ENCODE results near the gene WDR59.
"Not testable (repeated sequence)": the region's sequence is repeated elsewhere in the genome, so short reads cannot be mapped to it uniquely, and the experiment has no call there.

WDR59 gene

DNA sequence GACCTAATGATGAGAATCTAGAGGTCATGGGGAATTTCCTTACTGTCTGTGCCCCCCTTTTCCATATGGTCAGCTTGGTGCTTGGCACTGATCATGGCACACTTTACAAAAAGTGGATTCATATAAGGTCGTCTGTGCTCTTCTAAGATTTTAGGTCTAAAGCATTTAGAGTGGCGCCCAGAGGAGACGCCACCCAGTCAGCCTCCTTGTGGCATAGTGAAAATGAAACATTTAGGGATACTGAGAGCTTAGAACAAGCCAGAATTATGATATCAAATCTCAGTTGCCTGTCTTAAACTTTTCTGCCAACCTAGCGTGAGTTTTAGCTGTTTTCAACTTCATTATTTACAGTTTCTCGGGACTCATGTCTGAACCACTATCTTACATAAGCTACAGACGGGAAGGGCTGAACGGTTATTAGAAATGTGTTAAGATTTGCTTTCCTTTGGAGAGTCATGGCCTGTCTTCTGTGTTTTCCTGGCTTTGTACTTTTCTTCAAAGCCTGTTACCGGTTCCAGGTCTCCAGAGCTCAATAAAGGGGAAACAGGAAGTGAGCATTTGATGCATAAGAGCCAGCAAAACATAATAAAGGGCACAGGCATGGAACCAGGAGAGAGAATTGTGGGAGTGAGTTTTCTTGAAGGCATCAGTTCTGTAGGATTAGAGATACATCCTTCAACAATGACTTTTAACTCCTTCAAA lies 27.6 kb upstream of the WDR59 start:
- no peak for DNase-seq (ENCODE audit: low read depth)

DNA sequence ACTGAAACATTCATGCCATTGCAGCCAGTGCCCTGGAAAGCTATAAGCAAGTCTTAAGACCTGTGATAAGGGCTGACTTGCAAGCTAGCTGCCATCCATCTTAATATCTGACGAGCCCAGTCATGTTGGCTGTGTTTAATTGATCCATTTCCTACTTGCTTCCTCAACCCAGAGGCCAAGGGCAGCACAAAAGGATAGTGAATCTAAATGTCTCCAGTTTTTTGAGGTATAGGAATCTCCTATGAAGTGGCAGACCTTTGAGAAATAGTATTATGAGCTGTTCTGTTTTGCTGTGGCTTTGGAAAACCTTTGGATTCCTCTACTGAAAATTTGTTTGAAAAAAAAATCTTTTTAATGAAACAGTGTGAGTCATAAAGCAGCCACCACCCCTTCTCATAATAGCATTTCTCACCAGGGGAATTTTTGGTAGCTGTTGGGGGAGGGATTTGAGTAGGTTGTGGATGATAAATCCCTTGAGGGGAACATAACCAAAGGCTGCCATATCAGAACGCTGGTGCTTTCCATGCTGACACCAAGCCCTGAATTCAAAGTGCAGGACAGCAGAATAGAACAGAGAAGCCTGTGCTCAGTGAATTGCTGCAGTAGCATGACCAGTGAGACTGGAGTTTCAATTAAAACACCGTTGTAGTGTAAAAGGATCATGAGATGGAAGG lies 26.8 kb upstream of the WDR59 start:
- DNase-seq (ENCODE audit: low read depth): no peak

DNA sequence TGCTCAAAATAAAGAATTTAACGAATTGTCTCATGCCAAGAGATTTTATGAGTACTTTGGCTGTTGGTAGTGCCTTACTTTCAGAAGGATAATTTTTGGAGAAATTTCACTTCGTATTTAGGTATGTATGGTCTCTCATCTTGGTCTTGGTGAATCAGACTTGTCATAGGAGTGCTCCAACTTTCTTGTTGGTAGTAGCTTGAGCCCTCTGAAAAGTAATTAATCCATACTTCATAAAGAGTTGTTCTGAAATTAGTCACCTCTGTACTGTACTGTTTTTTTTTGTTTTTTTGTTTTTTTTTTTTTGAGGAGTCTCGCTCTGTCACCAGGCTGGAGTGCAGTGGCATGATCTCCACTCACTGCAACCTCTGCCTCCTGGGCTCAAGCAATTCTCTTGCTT lies 25.5 kb upstream of the WDR59 start:
- DNase-seq (ENCODE audit: low read depth): no peak

DNA sequence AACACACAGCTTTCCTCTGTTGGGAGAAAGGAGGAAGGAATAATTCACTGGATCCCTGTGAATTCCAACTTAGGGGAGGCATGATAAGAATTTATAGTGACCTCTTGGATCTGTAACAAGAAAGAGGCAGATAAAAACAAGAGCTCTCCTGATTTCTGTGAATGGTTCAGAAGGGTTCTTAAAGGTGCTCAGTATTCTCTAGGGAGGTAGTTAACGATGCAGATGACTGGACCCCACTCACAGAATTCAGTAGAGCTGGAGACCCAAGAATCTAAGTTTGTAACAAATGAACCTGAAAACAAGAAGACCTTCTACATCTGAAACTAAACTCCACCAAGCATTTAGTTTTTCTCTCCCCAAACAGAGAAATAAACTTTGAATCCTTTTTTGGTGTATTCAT lies 22.5 kb upstream of the WDR59 start:
- DNase-seq (ENCODE audit: low read depth): no peak

DNA sequence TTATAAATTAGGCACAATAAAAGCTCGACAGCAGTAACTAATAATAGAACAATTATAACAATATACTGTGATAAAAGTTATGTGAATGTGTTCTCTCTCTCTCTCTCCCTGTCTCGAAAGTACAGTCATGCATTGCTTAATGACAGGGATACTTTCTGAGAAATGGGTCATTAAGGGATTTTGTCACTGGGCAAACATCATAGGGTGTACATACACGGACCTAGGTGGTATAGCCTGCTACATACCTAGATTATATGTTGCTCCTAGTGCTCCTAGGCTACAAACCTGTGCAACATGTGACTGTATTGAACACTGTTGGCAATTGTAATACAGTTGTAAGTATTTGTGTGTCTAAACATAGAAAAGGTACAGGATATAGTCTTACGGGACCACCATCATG lies 20.8 kb upstream of the WDR59 start:
- no peak for DNase-seq (ENCODE audit: low read depth)

DNA sequence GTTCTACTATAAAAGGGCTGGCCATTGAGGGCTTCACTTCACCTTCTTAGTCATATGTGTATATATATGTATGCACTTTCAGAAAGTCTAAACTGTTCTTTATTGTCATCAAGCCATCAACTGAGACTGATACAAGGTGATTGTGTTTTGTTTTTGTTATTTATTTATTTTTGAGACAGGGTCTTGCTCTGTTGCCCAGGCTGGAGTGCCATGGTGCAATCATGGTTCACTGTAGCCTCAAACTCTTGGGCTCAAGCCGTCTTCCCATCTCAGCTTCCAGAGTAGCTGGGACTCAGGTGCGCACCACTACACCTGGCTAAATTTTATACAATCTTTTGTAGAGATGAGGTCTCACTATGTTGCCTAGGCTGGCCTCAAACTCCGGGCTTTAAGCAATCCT lies 19.5 kb upstream of the WDR59 start:
- no peak for DNase-seq (ENCODE audit: low read depth)

DNA sequence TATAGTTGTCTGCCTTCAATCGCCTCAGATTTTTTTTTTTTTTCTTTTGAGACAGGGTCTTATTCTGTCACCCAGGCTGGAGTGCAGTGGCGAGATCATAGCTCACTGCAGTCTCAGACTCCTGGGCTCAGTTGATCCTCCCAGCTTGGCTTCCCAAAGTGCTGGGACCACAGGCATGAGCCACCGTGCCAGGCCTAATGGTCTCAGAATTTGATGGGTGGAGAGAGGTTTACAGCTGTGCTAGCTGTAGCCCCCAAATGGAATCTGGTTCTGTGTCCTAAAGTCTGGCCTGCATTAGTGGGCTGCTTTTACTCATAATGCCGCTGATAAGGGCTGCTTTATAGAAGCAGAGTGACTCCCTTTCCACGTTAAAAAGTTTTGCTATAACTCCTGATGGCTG lies 19.0 kb upstream of the WDR59 start:
- DNase-seq (ENCODE audit: low read depth): no peak

DNA sequence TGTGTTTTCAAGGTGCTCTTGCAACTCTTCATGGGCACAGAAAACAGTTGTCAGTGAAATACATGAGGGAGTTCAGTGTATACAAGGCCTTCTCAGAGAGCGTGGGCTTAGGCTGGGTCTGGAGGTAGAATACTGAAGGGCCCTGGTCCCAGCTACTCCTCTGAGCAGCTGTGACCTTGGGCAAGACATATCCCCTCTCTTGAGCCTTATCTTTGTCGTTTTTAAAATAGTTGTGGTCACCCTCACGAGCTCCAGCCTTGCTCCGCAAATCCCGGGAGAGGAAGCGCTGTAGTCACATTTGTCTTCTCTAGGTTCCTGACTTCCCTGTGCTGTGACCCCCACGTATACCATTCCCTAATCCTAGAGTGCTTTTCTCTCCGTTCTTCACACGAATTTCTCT lies 17.6 kb upstream of the WDR59 start:
- DNase-seq (ENCODE audit: low read depth): no peak

DNA sequence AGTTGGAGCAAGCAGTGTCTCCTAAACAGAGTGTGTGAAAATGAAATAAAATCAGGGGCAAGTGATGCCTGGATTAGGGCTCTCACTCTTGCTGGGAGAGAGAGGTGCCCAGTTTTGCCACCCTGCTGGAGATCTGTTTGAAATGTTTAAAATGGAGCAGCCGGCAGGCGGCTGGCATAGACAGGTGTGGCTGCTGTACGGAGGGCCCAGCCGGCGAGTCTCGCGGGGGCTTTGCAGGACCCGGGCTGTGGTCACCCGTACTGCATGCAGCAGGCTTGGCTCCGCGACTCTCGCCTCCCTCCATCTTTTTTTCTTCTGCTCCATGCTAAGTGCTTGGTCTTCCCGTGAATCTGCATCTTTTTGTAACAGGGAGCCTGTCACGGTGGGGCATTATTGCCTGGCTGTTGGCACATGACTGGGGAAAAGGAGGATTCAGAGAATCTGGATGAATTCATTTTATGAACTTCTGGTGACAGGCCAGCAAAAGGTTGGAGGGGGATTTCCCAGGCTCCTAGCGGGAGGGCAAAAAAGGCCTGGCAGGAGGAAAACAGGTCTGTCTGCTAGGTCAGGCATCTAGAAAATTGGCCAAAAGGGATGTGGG lies 15.7 kb upstream of the WDR59 start:
- no peak for DNase-seq (ENCODE audit: low read depth)

DNA sequence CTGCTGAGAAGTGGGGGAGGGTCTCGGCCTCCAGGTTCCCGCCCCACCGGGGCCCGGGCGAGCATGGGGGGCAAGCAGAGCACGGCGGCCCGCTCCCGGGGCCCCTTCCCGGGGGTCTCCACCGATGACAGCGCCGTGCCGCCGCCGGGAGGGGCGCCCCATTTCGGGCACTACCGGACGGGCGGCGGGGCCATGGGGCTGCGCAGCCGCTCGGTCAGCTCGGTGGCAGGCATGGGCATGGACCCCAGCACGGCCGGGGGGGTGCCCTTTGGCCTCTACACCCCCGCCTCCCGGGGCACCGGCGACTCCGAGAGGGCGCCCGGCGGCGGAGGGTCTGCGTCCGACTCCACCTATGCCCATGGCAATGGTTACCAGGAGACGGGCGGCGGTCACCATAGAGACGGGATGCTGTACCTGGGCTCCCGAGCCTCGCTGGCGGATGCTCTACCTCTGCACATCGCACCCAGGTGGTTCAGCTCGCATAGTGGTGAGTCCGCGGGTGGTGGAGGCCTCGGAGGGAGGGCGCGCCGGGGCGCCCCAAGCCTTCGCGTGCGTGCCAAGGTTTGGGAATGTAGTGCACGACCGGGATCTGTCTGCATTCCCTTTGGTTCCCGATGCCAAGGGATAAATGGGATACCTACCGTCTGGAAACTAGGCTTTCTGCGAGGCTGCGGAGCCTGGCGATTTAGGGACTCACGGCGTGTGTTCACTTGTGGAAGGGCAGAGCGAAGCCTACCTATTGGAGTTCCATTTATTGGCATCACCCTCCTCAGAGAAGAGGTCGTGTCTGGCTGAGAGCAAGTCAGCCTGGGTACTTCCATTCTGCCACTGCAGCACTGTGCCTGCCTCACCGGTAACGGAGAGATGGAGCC lies 14.9 kb upstream of the WDR59 start:
- no peak for DNase-seq (ENCODE audit: low read depth)

DNA sequence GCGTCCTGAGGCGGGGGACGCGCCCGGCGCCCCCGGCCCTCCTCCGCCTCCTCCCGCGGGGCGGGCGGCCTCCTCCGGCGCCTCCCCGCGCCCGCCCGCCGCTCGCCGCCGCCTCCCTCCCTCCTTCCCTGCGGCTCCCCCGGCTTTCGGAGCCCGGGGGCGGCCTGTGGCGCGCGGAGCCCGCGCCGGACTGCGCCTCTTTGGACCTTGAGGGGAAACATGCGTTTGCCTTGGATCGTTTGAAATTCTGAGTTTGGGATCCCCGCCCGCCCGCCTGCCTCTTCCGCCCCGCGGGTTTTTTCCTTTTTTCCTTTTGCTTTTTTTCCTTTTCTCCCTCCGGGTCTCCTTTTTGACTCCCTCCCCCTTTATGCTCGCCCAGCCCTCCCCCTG lies 14.3 kb upstream of the WDR59 start:
- no peak for DNase-seq (ENCODE audit: low read depth)

DNA sequence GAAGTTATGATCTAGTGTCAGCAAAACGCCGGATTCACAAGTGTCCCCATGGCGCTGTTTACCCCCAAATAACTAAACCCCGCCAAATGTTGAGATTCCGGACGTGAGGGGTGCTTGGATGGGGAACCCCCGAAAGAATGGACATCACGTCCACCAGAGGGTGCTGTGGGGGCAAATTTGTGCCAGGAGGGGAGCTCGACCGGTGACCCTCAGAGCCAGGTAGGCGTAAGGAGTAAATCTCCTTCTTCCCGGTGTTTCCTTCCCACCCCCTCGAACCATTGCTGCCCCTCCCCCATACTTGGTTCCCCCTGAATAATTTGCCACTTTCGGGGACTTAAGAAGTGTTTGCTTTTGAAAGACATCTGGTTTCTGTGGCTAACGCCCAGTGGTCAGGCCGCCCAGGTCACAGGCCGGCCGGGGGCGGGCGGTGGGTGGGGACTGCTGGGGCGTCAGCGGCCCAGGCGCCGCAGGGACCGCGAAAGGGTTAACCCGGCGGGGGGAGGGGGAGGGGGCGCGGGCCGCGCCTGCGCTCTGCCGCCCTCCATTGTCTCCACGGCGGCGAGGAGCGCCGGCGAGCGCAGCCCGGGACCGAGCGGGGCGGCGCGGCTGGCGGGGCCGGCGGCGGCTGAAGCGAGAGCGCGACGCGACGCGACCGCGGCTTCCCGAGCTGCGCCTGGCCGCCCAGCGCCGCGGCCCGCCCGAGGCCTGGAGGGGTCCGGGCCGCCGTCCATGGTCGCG lies 13.7 kb upstream of the WDR59 start, which contains the start of gene ZNRF1:
TSS of gene ZNRF1 (plus strand) at position 544 of the 738 bp plus-strand sequence. CDS start 648 bp downstream, outside the sequence.
- peak; percentile 69 for DNase-seq (ENCODE audit: low read depth)

DNA sequence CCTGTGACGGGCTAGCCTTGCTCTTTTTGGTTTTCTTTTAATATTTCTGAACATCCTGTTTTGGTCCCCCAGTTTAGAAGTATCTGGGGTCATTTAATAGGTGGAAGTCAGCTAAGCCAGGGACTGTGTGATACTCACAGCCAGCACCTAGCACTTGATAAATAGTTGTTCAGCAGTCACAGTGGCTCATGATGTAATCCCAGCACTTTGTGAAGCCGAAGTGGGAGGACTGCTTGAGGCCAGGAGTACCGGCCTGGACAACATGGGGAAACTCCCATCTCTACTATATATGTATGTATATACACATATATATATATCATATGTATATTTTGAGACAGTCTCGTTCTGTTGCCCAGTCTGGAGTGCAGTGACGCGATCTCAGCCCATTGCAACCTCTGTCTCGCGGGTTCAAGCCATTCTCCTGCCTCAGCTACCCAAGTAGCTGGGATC lies 12.1 kb upstream of the WDR59 start:
- DNase-seq (ENCODE audit: low read depth): no peak

DNA sequence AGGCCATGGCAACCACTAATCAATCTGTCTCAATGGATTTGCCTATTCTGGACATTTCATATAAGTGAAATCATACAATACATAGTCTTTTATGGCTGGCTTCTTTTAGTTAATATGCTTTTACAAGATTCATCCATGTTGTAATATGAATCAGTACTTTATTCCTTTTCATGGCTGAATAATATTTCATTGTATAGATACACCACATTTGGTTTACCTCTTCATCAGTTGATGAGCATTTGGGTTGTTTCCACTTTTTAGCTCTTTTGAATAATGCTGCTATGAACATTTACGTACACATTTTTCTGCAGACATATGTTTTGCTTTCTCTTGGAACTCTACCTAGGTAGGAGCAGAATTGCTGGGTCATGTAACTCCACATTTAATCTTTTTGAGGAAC lies 11.1 kb upstream of the WDR59 start:
- DNase-seq (ENCODE audit: low read depth): no peak

DNA sequence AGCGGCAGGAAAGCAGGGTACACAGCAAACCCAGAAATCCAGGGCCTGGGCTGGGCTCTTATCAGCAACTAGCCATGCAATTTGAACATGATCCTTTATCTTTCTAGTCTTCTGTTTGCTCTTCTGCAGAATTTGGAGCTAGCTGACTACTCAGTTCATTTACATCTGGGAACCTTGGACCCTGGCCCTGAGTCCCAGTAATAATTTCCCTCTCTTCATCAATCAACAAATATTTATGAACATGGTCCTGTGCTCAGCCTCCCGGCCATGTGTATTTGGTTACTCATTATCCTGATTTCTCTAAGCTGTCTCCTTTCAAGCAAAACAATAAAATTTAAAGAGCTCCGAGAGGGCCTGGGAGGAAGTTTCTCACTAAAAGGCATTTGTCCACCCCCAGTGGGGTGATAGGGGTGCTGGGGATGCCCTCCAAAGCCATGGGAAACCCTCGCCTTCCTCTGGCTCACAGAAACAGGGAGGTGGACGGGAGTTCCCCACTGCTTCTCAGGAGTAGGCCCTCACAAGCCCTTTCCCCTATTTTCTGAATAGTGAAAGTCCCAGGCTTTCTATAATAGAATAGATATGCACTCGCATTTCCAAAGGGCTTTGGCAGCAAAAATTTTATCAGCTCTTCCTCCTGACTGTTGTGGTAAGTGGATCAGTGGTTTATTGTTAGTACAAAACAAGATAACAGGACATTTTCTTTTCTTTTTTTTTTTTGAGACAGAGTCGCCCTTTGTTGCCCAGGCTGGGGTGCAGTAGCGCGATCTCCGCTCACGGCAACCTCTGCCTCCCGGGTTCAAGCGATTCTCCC lies 6.9 kb upstream of the WDR59 start:
- no peak for DNase-seq (ENCODE audit: low read depth)

DNA sequence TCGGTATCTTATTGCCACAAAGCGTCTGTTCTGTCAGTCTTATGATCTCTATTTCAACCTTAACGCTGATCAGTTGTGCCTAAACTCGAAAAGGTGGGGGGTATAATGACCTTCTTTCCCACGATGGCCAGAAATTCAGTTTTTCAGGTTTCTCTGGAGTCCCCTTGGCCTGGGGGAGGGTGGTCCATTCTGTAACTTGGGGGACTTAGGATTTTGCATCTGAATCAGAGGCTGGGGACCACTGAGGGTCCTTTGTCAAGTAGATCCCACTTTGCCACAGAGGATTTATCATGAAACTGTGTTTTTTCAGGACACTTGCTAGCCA lies 6.3 kb upstream of the WDR59 start:
- DNase-seq (ENCODE audit: low read depth): no peak

DNA sequence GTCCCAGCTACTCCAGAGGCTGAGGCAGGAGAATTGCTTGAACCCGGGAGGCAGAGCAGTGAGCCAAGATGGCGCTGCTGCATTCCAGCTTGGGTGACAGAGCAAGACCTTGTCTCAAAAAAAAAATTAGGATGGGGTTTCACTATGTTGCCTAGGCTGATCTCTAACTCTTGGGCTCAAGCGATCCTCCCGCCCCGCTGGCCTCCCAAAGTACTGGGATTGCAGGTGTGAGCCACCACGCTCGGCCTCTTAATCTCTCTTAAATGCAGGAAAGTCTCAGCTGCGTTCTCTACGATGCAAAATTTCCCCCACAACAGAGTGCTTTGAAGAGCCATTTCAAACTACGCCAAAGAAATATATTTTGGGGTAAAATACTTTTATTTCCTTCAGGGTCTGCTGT lies 5.9 kb upstream of the WDR59 start:
- DNase-seq (ENCODE audit: low read depth): no peak

DNA sequence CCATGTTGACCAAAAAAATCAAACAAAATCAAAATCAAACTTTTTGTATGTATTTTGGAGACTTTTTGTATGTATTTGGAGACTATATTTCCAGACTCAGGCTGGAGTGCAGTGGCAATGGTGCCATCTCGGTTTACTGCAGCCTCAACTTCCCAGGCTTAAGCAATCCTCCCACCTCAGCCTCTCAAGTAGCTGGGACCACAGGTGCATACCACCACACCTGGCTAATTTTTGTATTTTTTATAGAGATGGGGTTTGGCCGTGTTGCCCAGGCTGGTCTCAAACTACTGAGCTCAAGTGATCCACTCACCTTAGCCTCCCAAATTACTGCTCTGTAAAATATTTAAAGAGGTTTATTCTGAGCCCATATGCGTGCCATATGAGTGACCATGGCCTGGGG lies 4.9 kb upstream of the WDR59 start:
- DNase-seq (ENCODE audit: low read depth): not testable (repeated sequence)

DNA sequence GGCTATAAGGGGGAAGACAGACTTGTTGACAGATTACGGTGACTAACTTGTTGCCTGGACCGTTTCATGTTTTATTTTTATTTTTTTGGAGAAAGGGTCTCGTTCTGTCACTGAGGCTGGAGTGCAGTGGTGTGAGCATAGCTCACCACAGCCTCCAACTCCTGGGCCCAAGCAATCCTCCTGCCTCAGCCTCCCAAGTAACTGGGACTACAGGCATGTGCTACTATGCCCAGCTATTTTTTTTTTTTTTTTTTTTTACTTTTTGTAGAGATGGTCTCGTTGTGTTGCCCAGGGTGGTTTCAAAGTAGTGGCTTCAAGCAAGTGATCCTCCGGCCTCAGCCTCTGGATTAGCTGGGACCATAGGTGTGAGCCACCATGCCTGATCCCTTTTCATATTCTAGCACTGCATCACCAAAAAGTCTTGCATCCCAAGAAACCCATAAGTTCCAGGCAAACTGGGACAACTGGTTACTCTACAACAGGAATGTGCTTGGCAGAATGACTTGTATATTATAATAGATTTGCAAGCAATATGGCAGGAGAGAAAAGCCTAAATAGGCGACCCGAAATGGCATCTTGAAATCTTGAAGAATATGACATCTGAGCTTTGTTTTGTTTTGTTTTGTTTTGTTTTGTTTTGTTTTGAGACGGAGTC lies 2.2 kb upstream of the WDR59 start:
- no peak for DNase-seq (ENCODE audit: low read depth)

DNA sequence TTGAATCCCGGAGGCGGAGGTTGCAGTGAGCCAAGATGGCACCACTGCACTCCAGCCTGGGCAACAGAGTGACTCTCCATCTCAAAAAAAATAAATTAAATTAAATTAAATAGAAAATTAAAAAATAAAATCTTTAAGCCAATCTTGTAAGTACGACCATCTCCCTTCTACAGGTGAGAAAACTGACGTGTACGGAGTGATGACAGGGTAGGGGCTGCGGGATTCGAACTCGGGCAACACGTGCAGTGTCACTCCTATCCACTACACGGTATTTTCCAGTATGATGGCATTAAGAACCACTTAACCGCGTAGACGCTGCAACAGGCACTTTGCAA lies 762 bp downstream of the WDR59 start:
- no peak for DNase-seq (ENCODE audit: low read depth)

DNA sequence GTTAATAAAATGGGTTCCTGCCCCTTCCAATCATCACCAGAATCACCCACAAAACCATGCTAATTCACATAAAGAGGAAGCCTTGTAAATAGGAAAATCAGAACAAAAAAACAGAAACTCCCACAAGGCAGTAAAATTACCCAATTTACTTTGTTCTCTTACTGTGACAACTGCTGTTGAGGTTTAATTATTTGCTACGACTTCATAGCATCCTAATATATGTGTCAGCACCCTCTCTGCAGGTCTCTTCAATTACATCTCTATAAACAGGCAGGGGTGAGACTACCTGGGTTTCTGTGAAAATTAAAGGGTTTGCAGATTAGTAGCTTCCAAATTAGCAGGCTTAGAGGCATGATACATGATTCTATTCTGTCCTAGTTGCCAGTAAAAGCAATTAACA lies 2.7 kb downstream of the WDR59 start:
- no peak for DNase-seq (ENCODE audit: low read depth)

Measured in stimulated activated CD8-positive, alpha-beta memory T cell treated with anti-CD3 and anti-CD28 coated beads, Interleukin-7, amount 100 ng/mL, for 24 hours (primary cell).